Ishikawa (cell line): ENCODE data around the gene HDAC8.

Source experiments
- CEBPB ChIP-seq: IDR thresholded peaks from 2 replicates; pipeline ENCODE4 v1.6.1; 2012
- CREB1 ChIP-seq: IDR thresholded peaks from 2 replicates; pipeline ENCODE4 v1.6.1; 2012; ENCODE audit warnings: low read depth
- EGR1 ChIP-seq: IDR thresholded peaks from 2 replicates; pipeline ENCODE4 v1.6.1; 2012
- EP300 ChIP-seq: IDR thresholded peaks from 2 replicates; pipeline ENCODE4 v1.6.1; 2012; ENCODE audit warnings: borderline replicate concordance
- FOXM1 ChIP-seq: IDR thresholded peaks from 2 replicates; pipeline ENCODE4 v1.6.1; 2012; ENCODE audit warnings: low read depth, borderline replicate concordance
- MAX ChIP-seq: IDR thresholded peaks from 2 replicates; pipeline ENCODE4 v1.6.1; 2012
- NFIC ChIP-seq: IDR thresholded peaks from 2 replicates; pipeline ENCODE4 v1.6.1; 2012
- RAD21 ChIP-seq: IDR thresholded peaks from 2 replicates; pipeline ENCODE4 v1.6.1; 2012; ENCODE audit warnings: low read depth
- REST ChIP-seq: IDR thresholded peaks from 2 replicates; pipeline ENCODE4 v1.6.1; 2012; ENCODE audit warnings: low read depth, mild to moderate bottlenecking
- TAF1 ChIP-seq: IDR thresholded peaks from 2 replicates; pipeline ENCODE4 v1.6.1; 2012; ENCODE audit warnings: low read depth, mild to moderate bottlenecking
- TCF12 ChIP-seq: IDR thresholded peaks from 2 replicates; pipeline ENCODE4 v1.6.1; 2012; ENCODE audit warnings: low read depth
- TEAD4 ChIP-seq: IDR thresholded peaks from 2 replicates; pipeline ENCODE4 v1.6.1; 2012
- YY1 ChIP-seq: IDR thresholded peaks from 2 replicates; pipeline ENCODE4 v1.6.1; 2012; ENCODE audit warnings: low read depth
- ZBTB7A ChIP-seq: IDR thresholded peaks from 2 replicates; pipeline ENCODE4 v1.6.1; 2012; ENCODE audit warnings: low read depth
- TF ChIP-seq, protein P1 (sequence below): IDR thresholded peaks from 2 replicates; pipeline ENCODE4 v1.6.1; 2012

HDAC8 gene

DNA sequence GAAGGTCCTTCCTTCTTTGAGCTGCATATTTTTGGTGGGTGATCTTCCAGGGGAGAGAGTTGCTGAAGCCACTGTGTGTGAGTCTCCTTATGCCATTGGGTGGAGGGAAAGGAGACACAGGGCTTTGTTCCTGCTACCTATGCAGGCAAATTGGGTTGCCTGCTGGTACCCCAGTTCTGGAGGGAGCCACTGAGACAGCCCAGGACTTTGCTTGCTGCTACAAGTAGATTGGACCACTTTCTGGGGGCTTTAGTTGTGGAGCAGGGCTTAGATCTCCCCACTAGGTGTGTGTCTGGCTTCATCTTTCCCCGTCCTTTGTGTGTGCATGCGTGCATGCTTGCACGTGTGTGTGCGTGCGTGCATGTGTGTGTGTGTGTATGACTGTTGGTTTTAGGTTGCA, 276.9 kb downstream of the HDAC8 start:
- TF ChIP-seq ZBTB7A (no peak), NFIC (no peak), EP300 (no peak), CEBPB (no peak)

DNA sequence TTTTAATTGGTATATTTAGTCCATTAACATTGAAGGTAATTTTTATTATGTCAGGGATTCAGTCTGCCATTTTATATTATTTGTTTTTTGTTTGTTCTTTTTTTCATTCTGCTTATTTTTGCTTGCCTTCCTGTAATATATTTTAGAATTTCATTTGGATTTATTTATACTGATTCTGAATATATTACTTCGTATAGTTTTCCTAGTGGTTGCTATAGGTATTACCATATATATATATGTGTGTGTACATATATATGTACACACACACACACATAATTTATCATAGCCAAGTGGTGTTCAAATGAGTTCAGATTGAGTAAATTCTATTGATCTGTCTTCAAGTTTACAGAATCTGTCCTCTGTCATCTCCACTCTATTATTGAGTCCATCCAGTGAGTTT, 278.1 kb downstream of the HDAC8 start:
- TF ChIP-seq CEBPB (no peak), CREB1 (no peak), NFIC (no peak), TEAD4 (no peak), ZBTB7A (no peak), REST (no peak), TCF12 (no peak), TAF1 (no peak), MAX (no peak), YY1 (no peak), EGR1 (no peak), EP300 (no peak), FOXM1 (no peak), RAD21 (no peak)
- TF ChIP-seq, protein P1, sequence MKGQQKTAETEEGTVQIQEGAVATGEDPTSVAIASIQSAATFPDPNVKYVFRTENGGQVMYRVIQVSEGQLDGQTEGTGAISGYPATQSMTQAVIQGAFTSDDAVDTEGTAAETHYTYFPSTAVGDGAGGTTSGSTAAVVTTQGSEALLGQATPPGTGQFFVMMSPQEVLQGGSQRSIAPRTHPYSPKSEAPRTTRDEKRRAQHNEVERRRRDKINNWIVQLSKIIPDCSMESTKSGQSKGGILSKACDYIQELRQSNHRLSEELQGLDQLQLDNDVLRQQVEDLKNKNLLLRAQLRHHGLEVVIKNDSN, result no peak

DNA sequence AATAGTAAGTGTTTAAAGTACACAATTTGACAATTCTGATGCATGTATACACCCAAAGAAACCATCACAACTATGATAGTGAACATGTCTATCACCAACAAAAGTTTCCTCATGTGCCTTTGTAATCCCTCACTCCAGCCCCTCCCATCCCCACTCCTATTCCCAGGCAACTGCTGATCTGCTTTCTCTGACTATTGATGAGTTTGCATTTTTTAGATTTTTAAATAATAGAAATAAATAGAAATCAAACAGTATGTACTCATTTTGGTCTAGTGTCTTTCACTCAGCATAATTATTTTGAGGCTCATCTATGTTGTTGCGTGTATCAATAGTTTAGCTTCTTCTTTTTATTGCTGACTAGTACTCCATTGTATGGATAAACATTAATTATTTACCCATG, 290.3 kb downstream of the HDAC8 start:
- TF ChIP-seq YY1 (no peak), EGR1 (no peak), ZBTB7A (no peak)

DNA sequence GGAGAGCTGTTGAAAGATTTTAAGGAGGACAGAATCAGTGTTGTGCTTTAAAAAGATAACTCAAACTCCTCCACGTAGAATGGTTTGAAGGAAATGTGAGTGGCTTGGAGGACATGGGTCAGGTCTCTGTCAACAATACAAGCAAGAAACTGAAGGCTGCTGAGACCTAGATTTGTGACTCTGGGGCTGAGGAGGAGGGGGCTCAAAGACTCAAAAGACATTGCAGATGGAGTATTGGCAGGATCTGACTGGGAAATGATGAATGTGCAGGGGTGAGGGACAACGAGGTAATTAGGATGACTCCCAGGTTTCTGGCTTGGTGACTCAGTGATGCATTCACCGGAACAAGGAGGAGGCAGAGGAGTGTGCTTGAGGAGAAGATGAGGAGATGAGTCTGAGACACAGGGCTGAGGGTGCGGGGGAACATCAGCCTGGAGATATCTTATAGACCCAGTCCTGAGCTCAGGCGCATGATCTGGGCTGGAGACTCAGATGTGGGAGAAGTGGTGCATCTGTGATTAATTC, 292.3 kb downstream of the HDAC8 start:
- TF ChIP-seq CREB1 (no peak), ZBTB7A (no peak), MAX (no peak), RAD21 (no peak), NFIC (no peak), CEBPB (no peak), FOXM1 (no peak), TEAD4 (no peak), TAF1 (no peak)
